Measurements from ENCODE around the gene CAMTA1.

The CAMTA1 gene

DNA sequence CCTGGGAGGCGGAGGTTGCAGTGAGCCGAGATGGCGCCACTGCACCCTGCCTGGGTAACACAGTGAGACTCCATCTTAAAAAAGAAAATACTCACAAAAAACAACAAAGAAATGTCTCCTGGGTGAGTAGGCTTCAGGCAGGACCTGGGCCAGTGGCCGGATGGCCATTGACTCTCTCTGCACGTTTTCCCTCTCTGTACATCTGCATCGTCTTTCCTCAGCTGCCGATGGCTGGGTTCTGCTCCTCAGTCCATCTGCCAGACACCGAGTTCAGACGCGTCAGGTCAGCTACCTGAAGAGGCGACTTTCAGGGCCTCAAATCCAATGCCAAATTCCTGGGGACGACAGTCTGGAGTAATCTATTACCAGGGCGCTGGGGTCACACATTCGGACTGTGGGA, 199.3 kb downstream of the CAMTA1 start:
- no peak overlapping the region for H3K4me3 ChIP-seq (ENCODE audit: low read depth, low read length)
- TF ChIP-seq, protein P1, sequence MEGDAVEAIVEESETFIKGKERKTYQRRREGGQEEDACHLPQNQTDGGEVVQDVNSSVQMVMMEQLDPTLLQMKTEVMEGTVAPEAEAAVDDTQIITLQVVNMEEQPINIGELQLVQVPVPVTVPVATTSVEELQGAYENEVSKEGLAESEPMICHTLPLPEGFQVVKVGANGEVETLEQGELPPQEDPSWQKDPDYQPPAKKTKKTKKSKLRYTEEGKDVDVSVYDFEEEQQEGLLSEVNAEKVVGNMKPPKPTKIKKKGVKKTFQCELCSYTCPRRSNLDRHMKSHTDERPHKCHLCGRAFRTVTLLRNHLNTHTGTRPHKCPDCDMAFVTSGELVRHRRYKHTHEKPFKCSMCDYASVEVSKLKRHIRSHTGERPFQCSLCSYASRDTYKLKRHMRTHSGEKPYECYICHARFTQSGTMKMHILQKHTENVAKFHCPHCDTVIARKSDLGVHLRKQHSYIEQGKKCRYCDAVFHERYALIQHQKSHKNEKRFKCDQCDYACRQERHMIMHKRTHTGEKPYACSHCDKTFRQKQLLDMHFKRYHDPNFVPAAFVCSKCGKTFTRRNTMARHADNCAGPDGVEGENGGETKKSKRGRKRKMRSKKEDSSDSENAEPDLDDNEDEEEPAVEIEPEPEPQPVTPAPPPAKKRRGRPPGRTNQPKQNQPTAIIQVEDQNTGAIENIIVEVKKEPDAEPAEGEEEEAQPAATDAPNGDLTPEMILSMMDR (IDR thresholded peaks at IDR 0.05; ENCODE audit: control insufficient read depth, extremely low read depth, insufficient read depth), result no peak
- DNase-seq (ENCODE audit: low read depth), result no peak

DNA sequence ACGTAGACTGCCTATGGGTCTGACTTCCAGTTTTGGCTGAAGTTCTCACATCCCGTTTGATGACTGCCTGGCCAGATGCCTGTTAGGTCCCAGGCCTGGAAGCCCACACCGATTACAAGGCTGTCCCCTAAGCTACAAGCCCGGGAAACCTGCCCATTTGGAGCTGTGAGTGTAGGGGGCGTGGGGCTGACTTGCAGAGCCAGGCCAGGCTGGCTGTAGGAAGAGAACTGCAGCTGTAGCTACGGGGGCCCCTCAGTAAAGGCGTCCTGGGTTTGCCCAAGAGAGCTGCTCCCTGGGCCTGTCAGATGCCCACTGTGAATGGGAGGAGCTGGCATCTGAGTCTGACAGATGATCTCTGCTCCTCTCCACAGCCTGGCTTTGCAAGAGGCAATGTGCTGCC, 199.7 kb downstream of the CAMTA1 start:
- DNase-seq (ENCODE audit: low read depth), result no peak
- TF ChIP-seq, protein P1 (IDR thresholded peaks at IDR 0.05; ENCODE audit: control insufficient read depth, extremely low read depth, insufficient read depth), result no peak
- H3K4me3 ChIP-seq (ENCODE audit: low read depth, low read length), result no peak overlapping the region

DNA sequence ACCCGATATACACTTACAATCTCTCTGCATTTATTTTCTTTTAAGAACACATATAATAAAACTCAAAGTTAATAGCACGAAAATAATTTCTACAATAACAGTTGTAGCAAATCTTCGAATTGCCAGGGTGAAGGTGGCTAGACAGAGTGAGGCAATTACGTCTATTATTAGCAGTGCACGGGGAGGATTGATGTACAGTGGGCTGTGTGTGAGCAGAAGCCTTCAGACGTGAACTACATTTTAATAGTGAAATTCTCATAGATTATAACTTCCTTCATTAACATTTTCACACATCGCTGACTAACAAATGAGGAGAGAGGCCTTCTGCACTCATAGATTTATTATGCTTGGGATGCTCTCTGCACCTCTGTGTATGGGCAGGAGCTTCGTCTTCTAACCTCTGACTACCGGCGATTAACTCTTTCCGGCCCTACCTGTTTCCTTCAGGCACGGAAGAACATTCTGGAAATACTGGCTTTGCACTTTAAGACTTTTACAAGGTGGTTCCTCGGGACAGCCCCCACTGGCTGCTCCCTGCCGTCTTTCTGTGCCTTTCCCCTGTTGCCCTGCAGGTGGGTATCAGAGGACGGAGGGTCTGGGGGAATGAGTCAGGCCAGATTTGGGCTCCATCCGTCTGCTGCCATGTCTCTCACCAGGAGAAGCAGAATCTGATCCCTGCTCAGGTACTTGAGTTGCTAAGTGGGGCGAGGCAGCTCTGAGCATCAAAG, 200.5 kb downstream of the CAMTA1 start:
- no peak for DNase-seq (ENCODE audit: low read depth)
- TF ChIP-seq, protein P1 (IDR thresholded peaks at IDR 0.05; ENCODE audit: control insufficient read depth, extremely low read depth, insufficient read depth), result no peak
- no peak overlapping the region for H3K4me3 ChIP-seq (ENCODE audit: low read depth, low read length)

DNA sequence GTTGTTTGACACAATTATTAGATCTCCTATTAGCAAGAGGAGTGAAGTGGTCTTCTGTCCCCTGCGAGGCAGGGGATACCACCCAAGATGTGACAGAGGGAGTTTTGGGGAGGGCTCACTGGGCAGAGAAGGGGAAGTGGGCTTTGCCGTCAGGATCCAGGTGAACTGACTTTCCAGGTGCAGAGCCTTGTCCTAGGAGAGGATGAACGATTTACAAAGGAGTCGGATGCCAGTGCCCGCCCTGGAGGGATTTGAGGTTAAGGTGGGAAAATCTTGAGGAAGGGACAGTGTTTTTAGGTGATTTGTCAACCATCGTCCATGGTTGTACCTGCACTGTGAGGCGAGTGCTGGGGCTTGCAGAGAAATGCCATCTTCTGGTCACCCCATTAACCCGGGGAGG, 201.0 kb downstream of the CAMTA1 start:
- TF ChIP-seq, protein P1 (IDR thresholded peaks at IDR 0.05; ENCODE audit: control insufficient read depth, extremely low read depth, insufficient read depth), result no peak
- no peak for DNase-seq (ENCODE audit: low read depth)
- H3K4me3 ChIP-seq (ENCODE audit: low read depth, low read length), result no peak overlapping the region

DNA sequence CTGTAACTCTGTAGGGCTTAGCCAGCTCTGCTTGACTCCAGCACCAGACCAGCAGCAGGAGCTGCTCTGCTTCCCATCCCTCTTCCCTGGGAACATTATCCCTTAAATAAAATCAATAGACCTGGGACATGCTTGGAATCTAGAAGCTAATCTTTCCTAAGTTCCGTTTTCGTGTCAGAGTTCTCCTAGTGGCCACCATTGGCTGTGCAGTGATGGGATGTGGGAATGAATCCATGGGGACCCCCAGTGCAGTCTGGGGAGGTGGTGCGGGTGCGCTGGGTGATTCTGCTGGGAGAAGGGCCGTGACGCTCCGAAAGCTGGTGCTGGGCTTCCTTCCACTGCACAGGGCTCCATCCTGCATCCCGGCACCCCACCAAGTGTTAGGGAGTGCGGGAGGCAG, 202.7 kb downstream of the CAMTA1 start:
- no peak for DNase-seq (ENCODE audit: low read depth)
- no peak overlapping the region for H3K4me3 ChIP-seq (ENCODE audit: low read depth, low read length)
- TF ChIP-seq, protein P1 (IDR thresholded peaks at IDR 0.05; ENCODE audit: control insufficient read depth, extremely low read depth, insufficient read depth), result 0 out of 2 replicates have a peak, but pooled peaks have one; percentile 5

DNA sequence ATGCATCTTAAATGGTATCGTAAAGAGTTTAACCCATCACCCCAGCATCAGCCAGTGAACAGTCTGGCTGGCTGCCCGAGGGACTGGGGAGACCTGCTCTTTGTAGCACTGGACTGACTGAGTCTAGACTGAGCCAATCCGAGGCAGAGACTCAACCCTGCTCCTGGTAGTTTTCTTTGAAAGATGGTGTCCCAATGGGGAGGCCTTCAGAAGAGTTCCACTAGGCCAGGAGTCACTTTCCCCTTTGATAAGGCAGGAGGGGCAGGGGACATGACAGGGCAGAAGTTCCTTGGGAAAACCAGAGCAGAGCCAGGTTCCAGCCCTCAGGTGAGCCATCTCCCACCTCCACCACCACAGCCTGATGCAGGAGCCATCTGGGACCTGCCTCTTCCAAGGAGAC, 203.5 kb downstream of the CAMTA1 start:
- TF ChIP-seq, protein P1 (IDR thresholded peaks at IDR 0.05; ENCODE audit: control insufficient read depth, extremely low read depth, insufficient read depth), result no peak
- no peak overlapping the region for H3K4me3 ChIP-seq (ENCODE audit: low read depth, low read length)
- DNase-seq (ENCODE audit: low read depth), result no peak
